Lower leg skin (tissue), 4 donors: Measurements from ENCODE around the gene EIF4G2. TPM values are rescaled to one million over a fixed set of nuclear protein-coding genes. Genes with fewer than 3 reads are reported as not detected.
"Not testable (repeated sequence)": the region's sequence is repeated elsewhere in the genome, so short reads cannot be mapped to it uniquely, and the experiment has no call there.

Experiments
- DNase-seq, 2 donors: peaks; one replicate each; pipeline ENCODE4 v3.0.0-alpha.2; 2019; ENCODE audit warnings: low spot score in 2 of 2
- H3K4me3 ChIP-seq: fragments of 200-600 bp; sonication (generic); 2 replicates; pipeline ENCODE4 v1.5.1; 2017; ENCODE audit warnings: mild to moderate bottlenecking, low read depth; ENCODE audit not compliant: poor library complexity, severe bottlenecking
- CTCF ChIP-seq, 3 donors: fragments of 450-650 bp; IDR thresholded peaks; one replicate each; pipeline ENCODE4 v1.5.1; 2016; ENCODE audit warnings: antibody characterized with exemption in 3 of 3, mild to moderate bottlenecking in 3 of 3, moderate library complexity in 2 of 3
- POLR2A ChIP-seq, 2 donors: fragments of 450-650 bp; IDR thresholded peaks; one replicate each; pipeline ENCODE4 v1.6.1; 2016 to 2017; ENCODE audit warnings: antibody characterized with exemption in 2 of 2, mild to moderate bottlenecking in 1 of 2, moderate library complexity in 1 of 2
- WGBS, 2 donors: methylation state at CpG; one replicate each; pipeline ENCODE4 v1.1.5; 2018; 5-methylcytosine and 5-hydroxymethylcytosine counted together
- intact Hi-C: fragments of 100-400 bp; cut with DNase I; formaldehyde crosslinking; loops from one replicate; pipeline ENCODE4 v1.15.0; 2023; ENCODE audit warnings: low total_unique reads
- total RNA-seq, 4 donors: library from RNA; depleted of rRNA; stranded (reverse); fragments of >200 nt; gene quantifications; one replicate each; pipeline ENCODE4 v1.1.0, GENCODE V29; 2016

Gene EIF4G2
- total RNA-seq, 4 donors from 2014 or later: 380 to 450 (median 415) TPM

- no peak overlapping the region for H3K4me3 ChIP-seq
- intact Hi-C loops: no loop called here
- DNase-seq: no peak
- no peak for TF ChIP-seq CTCF (IDR thresholded peaks at IDR 0.05)
- no peak for TF ChIP-seq POLR2A (IDR thresholded peaks at IDR 0.05)
These were observed 29.4 kb upstream of the EIF4G2 start for GRCh38 chr11:10838083-10838482.

DNA sequence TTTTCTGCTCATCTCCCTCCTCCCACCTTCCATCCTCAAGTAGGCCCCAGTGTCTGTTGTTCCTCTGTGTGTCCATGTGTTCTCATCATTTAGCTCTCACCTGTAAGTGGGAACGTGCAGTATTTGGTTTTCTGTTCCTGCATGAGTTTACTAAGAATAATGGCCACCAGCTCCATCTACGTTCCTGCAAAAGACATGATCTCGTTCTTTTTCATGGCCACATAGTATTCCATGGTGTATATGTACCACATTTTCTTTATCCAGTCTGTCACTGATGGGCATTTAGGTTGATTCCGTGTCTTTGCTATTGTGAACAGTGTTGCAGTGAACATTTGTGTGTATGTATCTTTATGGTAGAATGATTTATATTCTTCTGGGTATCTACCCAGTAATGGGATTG is 28.2 kb upstream of the EIF4G2 start:
- DNase-seq, H3K4me3 ChIP-seq, intact Hi-C loops: not testable (repeated sequence)
- 93 to 97% methylated on average over 4 of the region's 4 CpGs for WGBS, 2 donors

GRCh38 chr11:10829139-10829538 is 20.4 kb upstream of the EIF4G2 start:
- no peak overlapping the region for H3K4me3 ChIP-seq
- WGBS, 2 donors: 88 to 94% methylated on average over 4 of the region's 4 CpGs
- intact Hi-C loops: no loop called here
- no peak for DNase-seq
- TF ChIP-seq POLR2A (IDR thresholded peaks at IDR 0.05): no peak
- no peak for TF ChIP-seq CTCF (IDR thresholded peaks at IDR 0.05)

GRCh38 chr11:10828402-10828801 is 19.7 kb upstream of the EIF4G2 start:
- no peak for DNase-seq
- no peak overlapping the region for H3K4me3 ChIP-seq
- intact Hi-C loops: no loop called here
- WGBS, 2 donors: 99 to 100% methylated on average over 2 of the region's 2 CpGs
- TF ChIP-seq CTCF (IDR thresholded peaks at IDR 0.05) (no peak), POLR2A (IDR thresholded peaks at IDR 0.05) (no peak)

- DNase-seq: no peak
- H3K4me3 ChIP-seq: no peak overlapping the region
- 65 to 80% methylated on average over 3 of the region's 3 CpGs for WGBS, 2 donors
- TF ChIP-seq CTCF (IDR thresholded peaks at IDR 0.05) (no peak), POLR2A (IDR thresholded peaks at IDR 0.05) (no peak)
- intact Hi-C loops: no loop called here
These were observed 16.2 kb upstream of the EIF4G2 start for GRCh38 chr11:10824888-10825287.

DNA sequence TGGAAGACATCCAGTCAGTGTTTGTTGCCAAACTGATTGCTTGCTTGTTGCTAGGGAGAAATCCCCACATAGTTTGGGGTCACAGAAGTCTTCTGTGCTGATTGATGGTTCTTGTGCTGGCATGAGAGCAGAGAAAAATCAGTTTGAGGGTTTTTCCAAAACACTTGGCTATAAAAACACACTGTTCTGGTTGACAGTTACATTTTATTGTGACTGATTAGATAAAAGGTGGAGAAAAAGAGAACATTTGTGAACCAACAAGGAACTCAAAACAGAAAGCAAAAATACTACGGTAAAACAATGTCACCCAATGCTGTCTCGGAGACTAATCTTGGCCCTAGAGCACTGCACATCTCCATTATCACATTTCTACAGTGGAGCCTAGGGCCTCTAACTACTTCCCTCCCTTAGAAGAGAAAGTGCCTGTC is 14.4 kb upstream of the EIF4G2 start:
- TF ChIP-seq POLR2A (IDR thresholded peaks at IDR 0.05) (no peak), CTCF (IDR thresholded peaks at IDR 0.05) (no peak)

GRCh38 chr11:10822491-10822890 is 13.8 kb upstream of the EIF4G2 start:
- DNase-seq, intact Hi-C loops, H3K4me3 ChIP-seq: not testable (repeated sequence)
- 89 to 94% methylated on average over 3 of the region's 3 CpGs for WGBS, 2 donors

More for the DNA sequence above, 14.4 kb upstream of the EIF4G2 start:
- DNase-seq: no peak
- WGBS, 2 donors: 33 to 51% methylated on average over 2 of the region's 2 CpGs
- no peak overlapping the region for H3K4me3 ChIP-seq
- intact Hi-C loops: no loop called here
